HUES48 (cell line): ENCODE results near the gene OPCML.

Experiments
- H3K27ac ChIP-seq: one replicate; pipeline ENCODE4 v1.7.0; 2013; ENCODE audit warnings: low read depth, low read length, inconsistent platforms
- H3K27me3 ChIP-seq: 2 replicates; pipeline ENCODE4 v1.6.1; 2013; ENCODE audit warnings: mild to moderate bottlenecking, low read length; ENCODE audit not compliant: control insufficient read depth, insufficient read depth
- H3K36me3 ChIP-seq: 2 replicates; pipeline ENCODE4 v1.6.1; 2013; ENCODE audit warnings: low read length; ENCODE audit not compliant: control insufficient read depth, insufficient read depth
- H3K4me1 ChIP-seq: 2 replicates; pipeline ENCODE4 v1.6.1; 2013; ENCODE audit warnings: mild to moderate bottlenecking, low read length; ENCODE audit not compliant: control insufficient read depth, insufficient read depth
- H3K4me3 ChIP-seq: 2 replicates; pipeline ENCODE4 v1.5.1; 2013; ENCODE audit warnings: mild to moderate bottlenecking, low read depth, low read length
- H3K9ac ChIP-seq: 2 replicates; pipeline ENCODE4 v1.6.1; 2013; ENCODE audit warnings: mild to moderate bottlenecking, low read depth, low read length, moderate library complexity
- H3K9me3 ChIP-seq: 2 replicates; pipeline ENCODE4 v1.6.1; 2013; ENCODE audit warnings: low read length; ENCODE audit not compliant: control insufficient read depth, insufficient read depth

Gene OPCML

GRCh38 chr11:133181066-133181465, 351.2 kb downstream of the OPCML start:
- H3K9me3 ChIP-seq = no peaks in the 10 kb centered on the region
- H3K36me3 ChIP-seq = no peaks in the 10 kb centered on the region
- no peaks in the 10 kb centered on the region for H3K4me1 ChIP-seq
- H3K4me3 ChIP-seq = no peak overlapping the region
- H3K27me3 ChIP-seq = no peaks in the 10 kb centered on the region
- no peak overlapping the region for H3K27ac ChIP-seq
- H3K9ac ChIP-seq = no peak overlapping the region

- Histone ChIP-seq H3K9me3 (no peaks in the 10 kb centered on the region), H3K4me3 (no peak overlapping the region), H3K27ac (no peak overlapping the region), H3K27me3 (no peaks in the 10 kb centered on the region), H3K36me3 (no peaks in the 10 kb centered on the region), H3K4me1 (no peaks in the 10 kb centered on the region), H3K9ac (no peak overlapping the region)
Observed at GRCh38 chr11:133180201-133180600, 352.1 kb downstream of the OPCML start.

GRCh38 chr11:133176748-133177147, 355.6 kb downstream of the OPCML start:
- Histone ChIP-seq H3K27me3 (no peaks in the 10 kb centered on the region), H3K4me3 (no peak overlapping the region), H3K9ac (no peak overlapping the region), H3K4me1 (no peaks in the 10 kb centered on the region), H3K36me3 (no peaks in the 10 kb centered on the region), H3K9me3 (no peaks in the 10 kb centered on the region), H3K27ac (no peak overlapping the region)

GRCh38 chr11:133175103-133175502, 357.2 kb downstream of the OPCML start:
- no peaks in the 10 kb centered on the region for H3K4me1 ChIP-seq
- H3K4me3 ChIP-seq = no peak overlapping the region
- no peaks in the 10 kb centered on the region for H3K27me3 ChIP-seq
- H3K9me3 ChIP-seq = no peaks in the 10 kb centered on the region
- no peak overlapping the region for H3K9ac ChIP-seq
- H3K27ac ChIP-seq = no peak overlapping the region
- no peaks in the 10 kb centered on the region for H3K36me3 ChIP-seq

GRCh38 chr11:133173810-133174412, 358.4 kb downstream of the OPCML start:
- Histone ChIP-seq H3K4me3 (no peak overlapping the region), H3K27ac (no peak overlapping the region), H3K27me3 (no peaks in the 10 kb centered on the region), H3K9ac (no peak overlapping the region), H3K4me1 (no peaks in the 10 kb centered on the region), H3K36me3 (no peaks in the 10 kb centered on the region), H3K9me3 (no peaks in the 10 kb centered on the region)

- no peak overlapping the region for H3K27ac ChIP-seq
- H3K9me3 ChIP-seq = no peaks in the 10 kb centered on the region
- H3K36me3 ChIP-seq = no peaks in the 10 kb centered on the region
- H3K4me1 ChIP-seq = no peaks in the 10 kb centered on the region
- no peak overlapping the region for H3K9ac ChIP-seq
- no peak overlapping the region for H3K4me3 ChIP-seq
- no peaks in the 10 kb centered on the region for H3K27me3 ChIP-seq
Observed at GRCh38 chr11:133172349-133172748, 360.0 kb downstream of the OPCML start.

- Histone ChIP-seq H3K4me1 (no peaks in the 10 kb centered on the region), H3K27ac (no peak overlapping the region), H3K4me3 (no peak overlapping the region), H3K27me3 (no peaks in the 10 kb centered on the region), H3K36me3 (no peaks in the 10 kb centered on the region), H3K9ac (no peak overlapping the region), H3K9me3 (no peaks in the 10 kb centered on the region)
Observed at GRCh38 chr11:133171374-133171773, 360.9 kb downstream of the OPCML start.

- Histone ChIP-seq H3K36me3 (no peaks in the 10 kb centered on the region), H3K4me1 (peaks cover 19% of the 10 kb centered on the region; the same call in 1 of the 2 replicates), H3K27ac (no peak overlapping the region), H3K4me3 (no peak overlapping the region), H3K27me3 (no peaks in the 10 kb centered on the region), H3K9ac (no peak overlapping the region), H3K9me3 (no peaks in the 10 kb centered on the region)
Observed at GRCh38 chr11:133168016-133168415, 364.3 kb downstream of the OPCML start.

- Histone ChIP-seq H3K9me3 (no peaks in the 10 kb centered on the region), H3K4me3 (no peak overlapping the region), H3K36me3 (no peaks in the 10 kb centered on the region), H3K27ac (no peak overlapping the region), H3K9ac (no peak overlapping the region), H3K27me3 (no peaks in the 10 kb centered on the region), H3K4me1 (peaks cover 19% of the 10 kb centered on the region; the same call in 1 of the 2 replicates)
Observed at GRCh38 chr11:133166662-133167061, 365.6 kb downstream of the OPCML start.

GRCh38 chr11:133164986-133165385, 367.3 kb downstream of the OPCML start:
- H3K9me3 ChIP-seq = no peaks in the 10 kb centered on the region
- no peak overlapping the region for H3K27ac ChIP-seq
- no peaks in the 10 kb centered on the region for H3K36me3 ChIP-seq
- no peak overlapping the region for H3K9ac ChIP-seq
- peaks cover 19% of the 10 kb centered on the region; the same call in 1 of the 2 replicates for H3K4me1 ChIP-seq
- H3K4me3 ChIP-seq = no peak overlapping the region
- no peaks in the 10 kb centered on the region for H3K27me3 ChIP-seq

- H3K4me3 ChIP-seq = no peak overlapping the region
- no peak overlapping the region for H3K27ac ChIP-seq
- no peak overlapping the region for H3K9ac ChIP-seq
- H3K4me1 ChIP-seq = peaks cover 19% of the 10 kb centered on the region; the same call in 1 of the 2 replicates
- H3K27me3 ChIP-seq = no peaks in the 10 kb centered on the region
- no peaks in the 10 kb centered on the region for H3K9me3 ChIP-seq
- no peaks in the 10 kb centered on the region for H3K36me3 ChIP-seq
Observed at GRCh38 chr11:133163463-133164419, 368.6 kb downstream of the OPCML start.
